22Rv1 (cell line): ENCODE measurements around the gene WDSUB1.

ENCODE experiments used
- ZFX ChIP-seq: fragments of 450-650 bp; IDR thresholded peaks from 2 replicates; pipeline ENCODE4 v1.6.1; 2017; ENCODE audit warnings: antibody characterized with exemption, borderline replicate concordance
- TF ChIP-seq, protein P1 (sequence below): fragments of 450-650 bp; IDR thresholded peaks from 2 replicates; pipeline ENCODE4 v1.5.1; 2017; ENCODE audit warnings: mild to moderate bottlenecking

DNA sequence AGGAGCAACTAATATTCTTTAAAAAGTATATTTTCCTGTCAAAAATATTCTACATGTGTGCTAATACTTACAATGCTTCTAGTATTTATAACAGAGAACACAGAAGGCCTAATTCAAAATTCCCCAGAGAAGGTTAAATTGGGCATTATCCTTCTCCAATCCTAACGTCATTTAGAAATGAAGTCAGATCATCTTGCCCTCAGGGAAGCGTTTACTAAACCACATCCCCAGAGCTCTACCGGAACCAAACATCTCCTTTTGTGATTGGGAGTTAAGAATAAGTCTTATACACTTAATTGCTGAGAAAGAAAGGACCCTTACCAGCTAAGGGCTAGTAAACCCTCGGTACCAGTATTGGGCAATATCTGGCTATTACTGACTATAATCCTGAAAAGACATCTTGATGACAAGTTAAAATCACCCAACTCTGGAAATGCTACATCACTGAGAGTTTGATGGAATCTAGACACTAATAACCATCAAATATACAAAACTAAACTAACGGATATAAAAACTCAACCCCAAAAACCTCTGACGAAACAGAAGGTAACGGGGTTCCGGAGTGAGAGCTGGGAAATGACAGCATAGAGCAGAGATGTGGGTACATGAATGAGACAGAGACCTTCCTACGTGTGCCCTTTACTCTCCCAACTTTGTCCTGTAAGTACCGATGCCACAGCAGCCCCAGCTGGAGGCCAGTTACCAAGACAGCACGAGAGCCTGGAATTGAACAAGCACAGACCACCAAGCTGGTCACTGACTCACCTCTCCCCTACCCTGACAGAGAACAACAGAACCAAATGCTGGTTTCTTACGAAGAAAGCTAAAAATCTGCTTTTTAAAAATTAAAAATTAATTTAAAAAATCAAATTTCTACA, 35.0 kb downstream of the WDSUB1 start:
- TF ChIP-seq, protein P1, sequence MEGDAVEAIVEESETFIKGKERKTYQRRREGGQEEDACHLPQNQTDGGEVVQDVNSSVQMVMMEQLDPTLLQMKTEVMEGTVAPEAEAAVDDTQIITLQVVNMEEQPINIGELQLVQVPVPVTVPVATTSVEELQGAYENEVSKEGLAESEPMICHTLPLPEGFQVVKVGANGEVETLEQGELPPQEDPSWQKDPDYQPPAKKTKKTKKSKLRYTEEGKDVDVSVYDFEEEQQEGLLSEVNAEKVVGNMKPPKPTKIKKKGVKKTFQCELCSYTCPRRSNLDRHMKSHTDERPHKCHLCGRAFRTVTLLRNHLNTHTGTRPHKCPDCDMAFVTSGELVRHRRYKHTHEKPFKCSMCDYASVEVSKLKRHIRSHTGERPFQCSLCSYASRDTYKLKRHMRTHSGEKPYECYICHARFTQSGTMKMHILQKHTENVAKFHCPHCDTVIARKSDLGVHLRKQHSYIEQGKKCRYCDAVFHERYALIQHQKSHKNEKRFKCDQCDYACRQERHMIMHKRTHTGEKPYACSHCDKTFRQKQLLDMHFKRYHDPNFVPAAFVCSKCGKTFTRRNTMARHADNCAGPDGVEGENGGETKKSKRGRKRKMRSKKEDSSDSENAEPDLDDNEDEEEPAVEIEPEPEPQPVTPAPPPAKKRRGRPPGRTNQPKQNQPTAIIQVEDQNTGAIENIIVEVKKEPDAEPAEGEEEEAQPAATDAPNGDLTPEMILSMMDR, result no peak
- no peak for TF ChIP-seq ZFX
